ENCODE results near the gene PRSS58. TPM values are rescaled to one million over a fixed set of nuclear protein-coding genes. Genes with fewer than 3 reads are reported as not detected.

The PRSS58 gene
- total RNA-seq, 1 donor from 2014 or later, result not detected

GRCh38 chr7:142248166-142249160, 9.4 kb downstream of the PRSS58 start:
- no peaks in the 10 kb centered on the region for H3K36me3 ChIP-seq
- H3K27me3 ChIP-seq, result no peaks in the 10 kb centered on the region
- no peak overlapping the region for H3K4me3 Mint-ChIP-seq
- no peaks in the 10 kb centered on the region for H3K36me3 Mint-ChIP-seq
- no peaks in the 10 kb centered on the region for H3F3A ChIP-seq (ENCODE audit: low read depth)
- no peaks in the 10 kb centered on the region for H3K79me2 ChIP-seq (ENCODE audit: low read depth)
- no peaks in the 10 kb centered on the region for H4K20me1 ChIP-seq (ENCODE audit: low read depth)
- H2AFZ ChIP-seq (replicated peaks), result no peak overlapping the region
- DNase-seq (ENCODE audit: low spot score), result peak; percentile 31
- no peak overlapping the region for H3K27ac ChIP-seq
- no peak overlapping the region for H3K9ac ChIP-seq
- H3K27ac Mint-ChIP-seq, result no peak overlapping the region
- no peaks in the 10 kb centered on the region for H3K4me1 Mint-ChIP-seq
- TF ChIP-seq CTCF (IDR thresholded peaks at IDR 0.05) (peak; percentile 10), EZH2 (IDR thresholded peaks at IDR 0.05) (no peak), EZH2phosphoT487 (IDR thresholded peaks at IDR 0.05) (no peak)
- H3K4me2 ChIP-seq, result no peak overlapping the region
- H3K27me3 Mint-ChIP-seq (ENCODE audit: insufficient read depth, low read depth), result no peaks in the 10 kb centered on the region
- H3K4me3 ChIP-seq, result no peak overlapping the region
- no peaks in the 10 kb centered on the region for H3K4me1 ChIP-seq
- H3K9me3 Mint-ChIP-seq, result no peaks in the 10 kb centered on the region
- H3K9me3 ChIP-seq (ENCODE audit: low read depth), result no peaks in the 10 kb centered on the region

GRCh38 chr7:142243823-142244222, 14.0 kb downstream of the PRSS58 start:
- no peaks in the 10 kb centered on the region for H3K4me1 Mint-ChIP-seq
- DNase-seq (ENCODE audit: low spot score), result no peak
- no peaks in the 10 kb centered on the region for H3K79me2 ChIP-seq (ENCODE audit: low read depth)
- no peak for TF ChIP-seq EZH2 (IDR thresholded peaks at IDR 0.05)
- TF ChIP-seq CTCF (IDR thresholded peaks at IDR 0.05), result no peak
- no peak overlapping the region for H3K9ac ChIP-seq
- H3K9me3 Mint-ChIP-seq, result no peaks in the 10 kb centered on the region
- H3K4me3 ChIP-seq, result no peak overlapping the region
- H3K4me2 ChIP-seq, result no peak overlapping the region
- no peak overlapping the region for H3K27ac ChIP-seq
- no peaks in the 10 kb centered on the region for H3K27me3 Mint-ChIP-seq (ENCODE audit: insufficient read depth, low read depth)
- no peak overlapping the region for H2AFZ ChIP-seq (replicated peaks)
- no peaks in the 10 kb centered on the region for H3K27me3 ChIP-seq
- no peaks in the 10 kb centered on the region for H3K4me1 ChIP-seq
- H3K9me3 ChIP-seq (ENCODE audit: low read depth), result no peaks in the 10 kb centered on the region
- H4K20me1 ChIP-seq (ENCODE audit: low read depth), result no peaks in the 10 kb centered on the region
- no peak overlapping the region for H3K27ac Mint-ChIP-seq
- no peaks in the 10 kb centered on the region for H3F3A ChIP-seq (ENCODE audit: low read depth)
- no peak overlapping the region for H3K4me3 Mint-ChIP-seq
- no peaks in the 10 kb centered on the region for H3K36me3 ChIP-seq
- no peaks in the 10 kb centered on the region for H3K36me3 Mint-ChIP-seq

GRCh38 chr7:142240546-142240945, 17.3 kb downstream of the PRSS58 start:
- Histone ChIP-seq H4K20me1 (ENCODE audit: low read depth) (no peaks in the 10 kb centered on the region), H3K79me2 (ENCODE audit: low read depth) (no peaks in the 10 kb centered on the region), H3K4me3 (no peak overlapping the region), H3K4me1 (no peaks in the 10 kb centered on the region), H2AFZ (replicated peaks) (no peak overlapping the region), H3K4me2 (no peak overlapping the region), H3F3A (ENCODE audit: low read depth) (no peaks in the 10 kb centered on the region), H3K36me3 (no peaks in the 10 kb centered on the region), H3K9me3 (ENCODE audit: low read depth) (no peaks in the 10 kb centered on the region), H3K27me3 (no peaks in the 10 kb centered on the region), H3K27ac (no peak overlapping the region), H3K9ac (no peak overlapping the region)
- TF ChIP-seq CTCF (IDR thresholded peaks at IDR 0.05) (no peak), EZH2phosphoT487 (IDR thresholded peaks at IDR 0.05) (no peak), EZH2 (IDR thresholded peaks at IDR 0.05) (no peak)
- no peaks in the 10 kb centered on the region for H3K36me3 Mint-ChIP-seq
- H3K9me3 Mint-ChIP-seq, result no peaks in the 10 kb centered on the region
- no peaks in the 10 kb centered on the region for H3K4me1 Mint-ChIP-seq
- H3K27me3 Mint-ChIP-seq (ENCODE audit: insufficient read depth, low read depth), result no peaks in the 10 kb centered on the region
- H3K27ac Mint-ChIP-seq, result no peak overlapping the region
- no peak overlapping the region for H3K4me3 Mint-ChIP-seq
- no peak for DNase-seq (ENCODE audit: low spot score)
